Thyroid gland (tissue), 4 donors: ENCODE data around the gene TAS1R3.

ENCODE experiments used
- POLR2A ChIP-seq, 2 donors: fragments of 450-650 bp; IDR thresholded peaks; one replicate each; pipeline ENCODE4 v1.6.1; 2017; ENCODE audit warnings: antibody characterized with exemption in 2 of 2, mild to moderate bottlenecking in 2 of 2, moderate library complexity in 1 of 2
- TF ChIP-seq, protein P1 (sequence below), 6 experiments: fragments of 200-600 bp in 3 of 6; fragments of 450-650 bp in 3 of 6; sonication (generic) in 3 of 6; IDR thresholded peaks; one replicate each; pipeline ENCODE4 v1.5.1; 2016 to 2019; ENCODE audit warnings: antibody characterized with exemption in 6 of 6, mild to moderate bottlenecking in 2 of 6, inconsistent platforms in 1 of 6, moderate library complexity in 1 of 6

DNA sequence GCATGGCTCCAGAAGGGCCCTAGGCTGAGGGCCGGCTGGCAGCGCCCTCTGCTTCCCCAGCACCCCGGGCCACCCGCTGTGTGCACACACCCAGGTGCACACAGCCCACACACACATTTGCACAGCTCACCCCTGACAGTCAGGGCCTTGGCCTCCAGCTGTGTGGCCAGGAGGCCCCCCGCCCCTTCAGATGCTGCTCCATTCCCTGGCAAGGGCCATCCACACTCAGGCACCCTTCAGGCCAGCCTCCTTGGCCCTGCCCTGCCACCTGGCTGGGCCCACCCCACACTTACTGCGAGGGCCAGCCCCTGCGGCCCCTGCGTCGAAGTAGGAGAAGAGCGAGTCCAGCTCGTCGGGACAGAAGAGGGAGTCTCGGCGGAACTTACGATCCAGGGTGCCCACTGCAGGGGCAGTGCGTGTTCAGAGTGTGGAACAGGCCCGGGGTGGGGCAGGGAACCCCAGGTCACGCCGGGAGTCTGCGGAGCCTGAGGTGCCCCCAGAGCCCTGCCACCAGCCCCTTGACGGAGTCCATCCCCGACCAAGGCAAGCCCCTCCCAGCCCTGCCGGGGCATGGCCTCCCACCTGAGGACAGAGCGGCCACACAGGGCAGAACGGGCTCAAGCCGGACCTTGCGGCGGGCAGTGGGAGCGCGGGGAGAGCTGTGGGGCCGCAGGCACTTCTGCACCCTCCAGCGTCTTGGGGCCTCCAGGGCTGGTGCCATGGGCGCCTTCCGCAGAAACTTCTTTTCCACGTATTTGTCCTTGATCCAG lies 35.7 kb upstream of the TAS1R3 start:
- TF ChIP-seq, protein P1, sequence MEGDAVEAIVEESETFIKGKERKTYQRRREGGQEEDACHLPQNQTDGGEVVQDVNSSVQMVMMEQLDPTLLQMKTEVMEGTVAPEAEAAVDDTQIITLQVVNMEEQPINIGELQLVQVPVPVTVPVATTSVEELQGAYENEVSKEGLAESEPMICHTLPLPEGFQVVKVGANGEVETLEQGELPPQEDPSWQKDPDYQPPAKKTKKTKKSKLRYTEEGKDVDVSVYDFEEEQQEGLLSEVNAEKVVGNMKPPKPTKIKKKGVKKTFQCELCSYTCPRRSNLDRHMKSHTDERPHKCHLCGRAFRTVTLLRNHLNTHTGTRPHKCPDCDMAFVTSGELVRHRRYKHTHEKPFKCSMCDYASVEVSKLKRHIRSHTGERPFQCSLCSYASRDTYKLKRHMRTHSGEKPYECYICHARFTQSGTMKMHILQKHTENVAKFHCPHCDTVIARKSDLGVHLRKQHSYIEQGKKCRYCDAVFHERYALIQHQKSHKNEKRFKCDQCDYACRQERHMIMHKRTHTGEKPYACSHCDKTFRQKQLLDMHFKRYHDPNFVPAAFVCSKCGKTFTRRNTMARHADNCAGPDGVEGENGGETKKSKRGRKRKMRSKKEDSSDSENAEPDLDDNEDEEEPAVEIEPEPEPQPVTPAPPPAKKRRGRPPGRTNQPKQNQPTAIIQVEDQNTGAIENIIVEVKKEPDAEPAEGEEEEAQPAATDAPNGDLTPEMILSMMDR (IDR thresholded peaks at IDR 0.05): no peak
- no peak for TF ChIP-seq POLR2A (IDR thresholded peaks at IDR 0.05)
